Iris pigment epithelial cell (primary cell): ENCODE data around the gene SLC6A8.

Source experiments
- DNase-seq: peaks from one replicate; pipeline ENCODE4 v3.0.0-alpha.2; 2011; ENCODE audit warnings: low read depth

Gene SLC6A8

DNA sequence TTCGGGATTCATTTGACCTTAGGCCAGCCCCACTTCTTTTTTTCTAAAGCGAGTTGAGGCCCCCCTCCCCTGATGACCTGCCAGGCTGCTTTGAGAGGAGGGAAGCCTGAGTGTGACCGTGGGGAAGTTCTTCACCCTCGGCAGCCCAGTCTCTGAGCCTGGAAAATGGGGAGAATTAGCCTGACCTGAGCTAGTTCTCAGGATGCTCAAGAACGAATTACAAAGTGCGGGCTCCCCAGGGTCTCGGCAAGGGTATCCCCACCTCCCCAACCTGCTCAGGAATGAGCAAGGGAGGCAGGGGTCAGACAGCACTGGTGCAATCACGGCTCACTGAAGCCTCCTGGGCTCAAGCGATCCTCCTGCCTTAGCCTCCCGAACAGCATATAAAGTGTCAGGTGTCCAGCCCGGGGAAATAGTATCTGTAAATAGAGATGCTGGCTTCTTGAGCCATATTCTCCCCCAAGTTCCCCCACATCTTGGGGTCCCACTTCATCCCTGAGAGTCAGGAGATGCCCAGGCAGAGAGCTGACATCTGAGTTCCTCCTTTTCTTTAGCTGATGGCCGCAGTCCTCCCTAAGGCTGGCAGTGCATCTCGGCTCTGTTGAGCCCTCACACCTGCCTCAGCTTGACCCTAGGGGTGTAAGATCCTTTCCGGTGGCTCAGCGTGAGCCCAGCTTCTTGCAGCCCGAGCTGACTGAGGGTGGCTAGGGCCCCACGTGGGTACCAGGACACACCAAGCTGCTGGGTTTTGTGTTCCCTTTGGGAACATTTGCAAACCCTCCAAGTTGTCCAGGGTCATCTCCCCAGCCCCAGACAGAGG is 39.2 kb upstream of the SLC6A8 start:
- DNase-seq: no peak

DNA sequence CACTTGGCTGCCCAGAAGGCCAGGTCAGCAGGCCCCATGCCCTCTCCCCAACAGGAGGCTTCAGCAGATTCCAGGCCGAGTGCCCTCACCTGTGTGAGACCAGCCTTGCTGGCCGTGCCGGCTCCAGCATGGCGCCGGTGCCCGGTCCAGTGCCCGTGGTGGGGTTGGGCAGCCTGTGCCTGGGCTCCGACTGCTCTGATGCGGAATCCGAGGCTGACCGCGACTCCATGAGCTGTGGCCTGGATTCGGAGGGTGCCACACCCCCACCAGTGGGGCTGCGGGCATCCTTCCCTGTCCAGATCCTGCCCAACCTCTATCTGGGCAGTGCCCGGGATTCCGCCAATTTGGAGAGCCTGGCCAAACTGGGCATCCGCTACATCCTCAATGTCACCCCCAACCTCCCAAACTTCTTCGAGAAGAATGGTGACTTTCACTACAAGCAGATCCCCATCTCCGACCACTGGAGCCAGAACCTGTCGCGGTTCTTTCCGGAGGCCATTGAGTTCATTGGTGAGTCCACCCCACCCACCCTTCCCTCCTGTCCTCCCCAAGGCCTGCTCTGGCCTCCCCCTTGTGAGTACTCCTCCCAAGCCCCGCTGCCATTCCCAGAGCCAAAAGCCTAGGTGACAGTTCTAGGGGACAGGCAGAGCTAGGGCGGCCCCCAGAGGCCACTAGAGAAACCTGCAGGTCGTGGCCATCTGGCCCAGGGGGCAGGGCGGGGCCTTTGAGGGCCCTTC is 38.4 kb upstream of the SLC6A8 start:
- DNase-seq: no peak

DNA sequence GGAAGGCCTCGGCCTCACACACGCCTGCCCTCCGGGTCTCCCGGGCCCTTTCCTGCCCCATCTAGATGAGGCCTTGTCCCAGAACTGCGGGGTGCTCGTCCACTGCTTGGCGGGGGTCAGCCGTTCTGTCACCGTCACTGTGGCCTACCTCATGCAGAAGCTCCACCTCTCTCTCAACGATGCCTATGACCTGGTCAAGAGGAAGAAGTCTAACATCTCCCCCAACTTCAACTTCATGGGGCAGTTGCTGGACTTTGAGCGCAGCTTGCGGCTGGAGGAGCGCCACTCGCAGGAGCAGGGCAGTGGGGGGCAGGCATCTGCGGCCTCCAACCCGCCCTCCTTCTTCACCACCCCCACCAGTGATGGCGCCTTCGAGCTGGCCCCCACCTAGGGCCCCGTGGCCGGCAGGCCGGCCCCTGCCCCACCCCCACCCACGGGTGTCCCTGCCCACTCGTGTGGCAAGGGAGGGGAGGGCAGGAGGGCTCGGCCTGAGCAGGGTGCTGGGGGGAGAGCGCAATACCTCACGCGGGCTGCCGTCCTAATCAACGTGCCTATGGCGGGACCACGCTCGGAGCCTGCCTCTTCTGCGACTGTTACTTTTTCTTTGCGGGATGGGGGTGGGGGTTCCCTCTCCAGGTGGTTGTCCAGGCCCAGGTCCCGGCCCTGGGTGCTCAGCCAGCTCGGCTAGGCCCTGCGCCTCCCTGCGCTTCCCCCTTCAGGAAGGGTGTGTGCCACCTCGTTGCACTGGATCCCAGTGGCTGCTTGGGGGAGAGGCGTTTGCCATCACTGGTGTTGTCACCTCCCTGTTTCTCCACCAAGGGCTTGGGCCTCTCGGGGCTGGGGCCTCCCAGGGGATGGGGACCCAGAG is 37.6 kb upstream of the SLC6A8 start:
- no peak for DNase-seq

DNA sequence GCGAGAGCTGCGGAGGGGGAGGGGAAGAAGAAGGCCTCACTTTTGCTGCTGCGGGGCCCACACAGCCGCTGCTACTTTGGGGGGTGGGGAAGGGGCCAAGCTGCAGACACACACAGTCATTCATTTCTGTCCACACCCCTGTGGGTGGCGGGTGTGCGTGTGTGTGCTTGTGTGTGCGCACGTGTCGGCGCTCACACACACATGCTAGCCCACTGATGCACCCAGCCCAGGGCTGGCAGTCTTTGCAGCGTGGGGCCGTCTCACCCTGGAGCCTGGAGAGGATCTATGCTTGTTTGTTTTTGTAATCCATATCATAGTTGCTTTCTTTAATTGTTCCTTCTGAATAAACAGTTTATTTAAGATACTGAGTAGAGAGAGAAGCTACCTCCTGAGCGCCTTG is 36.8 kb upstream of the SLC6A8 start:
- no peak for DNase-seq

DNA sequence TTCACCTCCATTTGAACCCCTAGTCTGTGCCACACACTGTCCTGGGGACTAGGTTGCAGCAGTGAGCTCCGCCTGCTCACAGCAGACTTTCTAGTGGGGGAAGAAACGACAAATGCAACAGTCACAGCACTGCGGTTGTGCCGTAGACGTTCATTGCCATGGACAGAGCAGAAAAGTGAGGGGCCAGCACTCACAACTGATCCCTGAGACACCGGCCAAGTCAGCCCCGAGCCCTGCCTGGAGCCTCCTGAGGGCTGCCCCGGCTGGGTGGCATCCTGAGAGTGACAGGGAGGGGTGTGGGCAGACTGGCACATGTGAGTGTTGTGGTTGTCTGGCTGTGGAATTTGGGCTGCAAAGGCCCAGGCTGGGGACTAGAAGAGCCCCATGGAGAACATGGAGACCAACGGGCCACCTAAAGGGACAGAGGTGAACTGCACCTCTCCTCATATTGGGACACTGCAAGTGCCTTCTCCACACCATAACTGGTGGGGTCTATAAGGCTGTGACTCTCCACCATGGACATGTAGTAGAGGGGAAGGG is 36.1 kb upstream of the SLC6A8 start:
- no peak for DNase-seq

DNA sequence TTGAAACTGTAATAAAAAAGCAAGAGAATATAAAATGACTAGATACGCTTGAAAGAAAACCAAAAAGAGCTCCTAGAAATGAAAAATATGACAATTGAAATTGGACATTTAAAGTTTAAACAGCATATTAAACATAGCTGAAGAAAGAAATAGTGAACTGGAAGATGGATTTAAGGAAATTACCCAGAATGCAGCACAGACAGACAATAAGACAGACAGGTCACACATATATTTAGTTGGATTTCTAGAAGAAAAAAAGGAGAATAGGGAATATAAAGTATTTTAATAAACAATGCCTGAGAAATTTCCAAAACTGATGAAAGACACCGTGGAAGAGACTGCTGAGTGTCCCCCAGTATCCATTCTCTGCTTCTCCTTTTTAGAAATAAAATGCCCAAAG is 34.2 kb upstream of the SLC6A8 start:
- no peak for DNase-seq

DNA sequence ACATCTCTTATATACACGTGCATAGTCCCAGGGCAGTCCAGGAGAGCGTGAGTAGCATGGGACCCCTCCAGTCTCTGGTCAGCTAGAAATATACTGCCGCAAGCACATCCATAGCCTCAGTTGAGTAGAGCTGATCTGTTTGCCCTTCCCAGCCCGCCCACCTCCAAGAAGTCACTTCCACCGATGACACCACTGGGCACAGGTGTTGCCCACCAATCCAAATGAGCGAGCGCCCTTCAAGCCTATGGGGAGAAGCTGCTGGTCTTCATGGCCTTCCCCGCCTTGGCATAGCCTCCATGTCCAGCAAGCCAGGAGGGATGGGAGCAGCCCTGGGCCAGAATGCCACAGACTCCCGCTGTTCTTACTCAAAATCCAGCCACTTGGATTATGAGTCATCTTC is 30.6 kb upstream of the SLC6A8 start:
- no peak for DNase-seq

DNA sequence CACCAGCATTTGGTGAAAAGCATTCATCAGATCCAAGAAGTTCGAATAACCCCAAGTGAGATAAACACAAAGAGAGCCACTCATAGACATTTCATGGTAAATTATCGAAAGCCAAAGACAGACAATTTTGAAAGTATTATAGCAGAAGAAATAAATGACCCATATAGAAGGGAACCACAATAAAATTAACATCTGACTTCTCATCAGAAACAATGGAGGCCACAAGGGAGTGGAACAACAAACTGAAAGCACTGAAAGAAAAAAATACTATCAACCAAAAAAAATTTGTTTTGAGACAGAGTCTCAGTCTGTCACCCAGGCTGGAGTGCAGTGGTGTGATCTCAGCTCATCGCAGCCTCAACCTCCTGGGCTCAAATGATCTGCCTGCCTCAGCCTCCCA is 28.5 kb upstream of the SLC6A8 start:
- DNase-seq: no peak

DNA sequence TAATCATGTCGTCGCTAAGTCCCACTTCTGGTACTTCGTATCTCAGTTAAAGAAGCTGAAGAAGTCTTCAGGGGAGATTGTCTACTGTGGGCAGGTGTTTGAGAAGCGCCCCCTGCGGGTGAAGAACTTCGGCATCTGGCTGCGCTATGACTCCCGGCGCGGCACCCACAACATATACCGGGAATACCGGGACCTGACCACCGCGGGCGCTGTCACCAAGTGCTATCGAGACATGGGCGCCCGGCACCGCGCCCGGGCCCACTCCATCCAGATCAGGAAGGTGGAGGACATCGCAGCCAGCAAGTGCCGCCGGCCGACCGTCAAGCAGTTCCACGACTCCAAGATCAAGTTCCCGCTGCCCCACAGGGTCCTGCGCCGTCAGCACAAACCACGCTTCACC is 25.5 kb upstream of the SLC6A8 start:
- DNase-seq: peak; percentile 13

DNA sequence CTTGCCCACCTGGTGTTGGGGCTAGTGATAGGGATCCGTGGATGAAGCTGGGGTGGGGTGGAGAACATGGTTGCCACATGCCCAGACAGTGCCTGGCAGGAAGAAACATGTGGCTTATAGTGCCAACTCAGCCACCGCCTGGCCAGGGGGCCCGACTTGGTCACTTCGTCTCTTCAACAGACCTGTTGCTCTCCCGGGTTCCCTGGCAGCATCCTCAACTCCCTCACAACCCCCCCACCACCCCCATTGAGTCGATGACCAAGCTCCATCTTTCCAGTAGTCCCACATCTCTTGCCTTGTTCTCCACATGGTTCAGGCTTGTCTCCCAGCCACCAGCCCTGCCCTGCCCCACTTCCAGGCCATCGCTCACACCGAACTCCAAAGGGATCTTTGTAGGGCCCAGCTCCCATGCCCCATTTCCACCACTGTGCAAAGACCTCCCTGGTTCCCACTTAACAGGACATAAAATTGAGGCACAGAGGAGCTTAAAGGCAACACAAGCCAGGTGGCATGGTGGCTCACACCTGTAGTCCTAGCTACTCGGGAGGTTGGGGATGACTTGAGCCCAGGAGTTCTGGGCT is 21.9 kb upstream of the SLC6A8 start:
- no peak for DNase-seq

DNA sequence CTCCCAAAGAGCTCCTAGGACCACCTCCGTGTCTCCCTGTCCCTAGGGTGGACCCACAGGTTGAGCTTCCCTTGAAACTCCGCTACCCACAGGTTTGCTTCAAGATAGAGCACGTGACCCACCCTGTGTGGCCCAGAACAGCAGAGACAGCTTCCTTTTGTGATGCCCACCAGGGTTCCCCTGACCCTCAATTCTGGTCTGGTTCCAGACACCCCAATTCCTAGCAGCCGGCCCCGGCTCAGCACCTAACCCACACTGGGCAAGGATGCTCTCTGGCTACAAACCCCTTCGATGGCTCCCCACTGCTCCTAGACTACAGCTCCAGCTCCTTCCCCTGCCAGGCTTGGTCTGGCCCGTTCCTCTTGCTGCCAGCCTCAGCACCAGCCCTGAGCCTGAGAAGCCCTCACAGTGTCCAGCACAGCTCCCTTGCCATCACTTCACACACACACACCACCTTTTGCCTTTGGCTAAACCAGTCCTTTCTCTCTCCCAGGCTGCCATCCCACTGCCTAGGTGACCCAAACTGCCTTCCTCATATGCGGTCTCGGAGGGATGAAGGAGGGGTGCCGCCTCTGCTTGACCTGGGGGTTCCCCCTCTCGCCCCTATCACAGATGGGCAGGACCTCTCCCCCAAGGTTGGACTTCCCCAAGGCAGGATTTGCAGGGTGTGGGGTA is 20.3 kb upstream of the SLC6A8 start:
- no peak for DNase-seq

DNA sequence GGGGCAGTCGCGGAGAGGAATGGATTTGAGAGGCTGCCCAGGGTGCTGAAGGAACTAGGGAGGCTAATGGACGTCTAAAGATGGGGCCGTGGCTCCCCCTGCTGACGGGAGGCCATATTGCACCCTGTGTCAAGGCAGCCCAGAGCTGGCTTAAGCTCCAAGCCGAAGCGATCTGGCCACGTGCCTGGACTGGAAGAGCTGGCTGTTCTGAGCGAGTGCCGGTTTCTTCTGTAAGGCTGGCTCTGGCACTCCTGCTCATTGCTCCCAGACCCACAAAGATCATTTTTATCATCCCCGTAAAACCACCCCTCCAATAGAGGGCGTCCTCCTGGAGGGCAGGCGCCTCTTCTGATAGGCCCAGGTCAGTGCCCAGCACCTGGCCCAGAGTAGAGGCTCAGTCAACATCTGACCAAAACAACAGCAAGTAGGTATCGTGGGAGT is 19.8 kb upstream of the SLC6A8 start:
- peak; percentile 65 for DNase-seq

DNA sequence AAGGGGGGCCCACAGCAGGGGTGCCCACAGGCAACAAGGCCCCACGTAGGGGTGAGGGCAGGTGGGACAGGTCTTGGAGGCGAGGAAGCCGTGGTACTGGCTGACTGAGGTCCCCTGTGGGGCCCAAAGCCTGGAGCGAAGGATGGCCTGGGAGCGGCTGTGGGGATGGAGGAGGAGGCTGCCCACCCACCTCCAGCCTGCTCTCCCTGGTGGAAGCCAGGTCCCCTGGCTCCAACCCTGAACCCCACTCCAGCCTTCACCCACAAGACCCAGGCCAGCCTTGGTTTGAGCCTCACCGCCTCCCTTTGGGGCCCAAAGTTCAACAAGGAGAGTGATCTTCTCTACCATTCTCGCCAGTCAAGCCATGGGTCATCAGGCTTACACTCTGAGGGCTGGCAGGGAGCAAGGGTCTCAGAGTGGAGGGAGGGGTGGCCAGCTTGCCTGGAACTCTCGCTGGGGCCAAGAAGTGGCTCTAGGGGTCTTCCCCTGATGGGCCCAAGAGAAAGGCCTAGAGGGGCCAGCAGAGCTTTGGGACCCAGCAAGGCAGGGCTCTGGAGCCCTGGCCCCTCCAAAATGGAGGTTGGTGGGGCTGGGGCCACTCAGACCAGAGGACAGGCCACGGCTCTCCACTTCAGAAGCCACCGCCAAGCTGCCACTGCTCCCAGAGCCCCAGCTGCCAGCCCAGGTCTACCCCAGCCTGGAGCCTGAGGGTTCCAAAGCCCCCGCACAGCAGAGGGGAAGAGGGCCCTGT is 19.1 kb upstream of the SLC6A8 start:
- DNase-seq: no peak

DNA sequence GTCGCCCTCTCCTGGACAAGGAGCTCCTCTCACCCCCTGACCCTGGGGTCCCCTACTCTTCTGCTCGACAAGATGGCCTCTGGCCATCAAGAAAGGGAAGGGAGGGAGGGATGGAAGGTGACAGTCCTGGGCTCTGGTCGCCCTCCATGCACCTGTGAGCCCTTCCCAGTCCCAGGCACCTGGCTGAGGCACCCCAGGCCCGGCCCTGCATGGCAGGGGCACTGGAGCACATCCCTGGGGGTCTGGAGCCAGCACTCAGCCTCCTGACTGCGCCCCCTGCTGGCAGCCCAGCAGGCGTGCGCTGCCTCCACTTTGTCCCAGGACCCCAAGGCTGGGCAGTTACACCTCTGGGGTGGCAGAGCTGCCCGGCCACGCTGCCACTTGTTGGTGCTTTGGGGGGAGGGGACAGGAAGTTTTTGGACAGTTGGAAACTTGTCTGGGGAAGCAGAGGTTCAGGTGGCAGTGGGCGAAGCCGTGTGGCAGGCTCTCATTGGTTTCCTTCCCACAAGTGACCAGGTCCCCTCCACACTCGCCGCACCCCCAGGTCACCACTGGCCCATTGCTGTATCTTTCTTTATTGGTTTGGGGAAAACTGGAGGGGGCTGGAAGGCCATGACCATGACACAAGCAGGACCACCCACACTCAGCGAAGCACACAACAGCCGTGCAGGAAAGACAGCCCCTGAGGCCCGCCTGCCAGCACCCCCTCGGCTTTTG is 18.4 kb upstream of the SLC6A8 start:
- DNase-seq: no peak

DNA sequence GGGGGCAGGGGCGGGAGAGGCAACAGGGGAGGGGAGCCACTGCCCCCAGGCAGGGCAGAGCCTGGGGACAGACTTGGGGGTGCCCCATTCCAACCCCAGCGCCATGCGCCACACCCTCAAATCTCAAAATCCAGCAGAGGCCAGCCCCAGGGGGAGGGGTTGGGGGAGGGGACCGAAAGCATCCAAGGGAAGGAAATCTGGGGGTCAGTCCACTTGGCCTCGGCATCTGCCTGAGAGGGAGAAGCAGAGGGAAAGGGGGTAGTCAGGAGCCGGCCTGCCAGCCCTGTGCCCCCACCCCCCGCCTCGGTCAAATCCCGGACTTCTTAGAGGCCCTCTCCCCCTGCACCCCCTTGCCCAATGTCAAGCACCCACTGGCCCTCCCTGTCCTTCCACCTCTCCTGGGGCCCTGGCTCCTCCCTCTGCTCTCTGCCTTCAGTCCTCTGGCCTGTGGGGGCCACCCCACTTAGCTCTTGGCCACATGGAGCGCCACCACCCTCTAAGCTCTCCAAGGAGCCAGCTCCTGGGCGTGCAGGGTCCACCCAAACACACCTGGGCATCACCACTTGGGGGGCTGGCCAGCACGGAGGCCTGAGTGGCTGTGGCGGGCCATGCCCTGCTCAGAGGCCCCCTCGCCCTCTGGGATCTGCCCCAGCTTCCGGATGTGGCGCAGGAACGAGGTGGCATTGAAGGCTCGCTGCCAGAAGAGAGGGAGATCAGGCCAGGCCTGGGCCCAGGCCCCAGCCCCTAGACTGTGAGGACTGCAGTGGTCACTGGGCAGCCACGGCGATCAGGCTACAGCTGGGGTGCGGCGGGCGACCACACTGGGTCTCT is 17.6 kb upstream of the SLC6A8 start:
- DNase-seq: no peak

DNA sequence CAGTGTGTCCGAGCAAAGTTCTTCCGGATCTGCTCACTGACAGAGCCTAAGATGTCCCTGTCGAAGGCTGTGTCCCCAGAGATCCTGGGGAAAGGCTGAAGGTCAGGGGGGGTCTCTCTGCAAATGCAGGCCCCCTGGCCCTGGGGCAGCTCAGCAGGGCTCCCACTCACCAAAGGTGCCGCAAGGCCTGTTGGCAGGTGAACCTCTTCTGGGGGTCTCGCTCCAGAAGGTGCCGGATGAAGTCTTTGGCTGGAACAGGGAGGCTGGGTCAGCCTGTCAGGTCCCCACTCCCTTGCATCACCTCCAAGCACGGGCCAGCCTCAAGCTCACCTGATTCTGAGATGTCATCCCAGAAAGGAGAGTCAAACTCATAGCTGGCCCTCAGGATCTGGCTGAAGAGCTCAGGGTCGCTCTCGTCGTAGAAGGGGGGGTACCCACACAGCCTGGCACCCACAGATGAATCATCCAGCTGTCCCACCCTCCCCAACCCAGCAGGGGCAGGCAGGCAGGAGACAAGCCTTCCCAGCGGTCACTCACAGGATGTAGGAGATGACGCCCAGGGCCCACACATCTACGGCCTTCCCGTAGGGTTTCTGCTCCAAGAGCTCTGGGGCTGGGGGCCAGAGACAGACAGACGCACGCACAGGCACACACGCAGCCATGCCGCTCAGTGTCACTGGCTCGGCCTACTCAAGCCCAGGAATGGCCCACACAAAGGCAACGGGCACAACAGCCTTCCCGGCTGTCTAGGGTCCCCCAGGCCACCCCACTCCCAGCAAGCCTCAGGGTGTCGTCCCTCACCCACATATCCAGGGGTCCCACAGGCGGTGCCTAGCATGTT is 16.8 kb upstream of the SLC6A8 start:
- no peak for DNase-seq

DNA sequence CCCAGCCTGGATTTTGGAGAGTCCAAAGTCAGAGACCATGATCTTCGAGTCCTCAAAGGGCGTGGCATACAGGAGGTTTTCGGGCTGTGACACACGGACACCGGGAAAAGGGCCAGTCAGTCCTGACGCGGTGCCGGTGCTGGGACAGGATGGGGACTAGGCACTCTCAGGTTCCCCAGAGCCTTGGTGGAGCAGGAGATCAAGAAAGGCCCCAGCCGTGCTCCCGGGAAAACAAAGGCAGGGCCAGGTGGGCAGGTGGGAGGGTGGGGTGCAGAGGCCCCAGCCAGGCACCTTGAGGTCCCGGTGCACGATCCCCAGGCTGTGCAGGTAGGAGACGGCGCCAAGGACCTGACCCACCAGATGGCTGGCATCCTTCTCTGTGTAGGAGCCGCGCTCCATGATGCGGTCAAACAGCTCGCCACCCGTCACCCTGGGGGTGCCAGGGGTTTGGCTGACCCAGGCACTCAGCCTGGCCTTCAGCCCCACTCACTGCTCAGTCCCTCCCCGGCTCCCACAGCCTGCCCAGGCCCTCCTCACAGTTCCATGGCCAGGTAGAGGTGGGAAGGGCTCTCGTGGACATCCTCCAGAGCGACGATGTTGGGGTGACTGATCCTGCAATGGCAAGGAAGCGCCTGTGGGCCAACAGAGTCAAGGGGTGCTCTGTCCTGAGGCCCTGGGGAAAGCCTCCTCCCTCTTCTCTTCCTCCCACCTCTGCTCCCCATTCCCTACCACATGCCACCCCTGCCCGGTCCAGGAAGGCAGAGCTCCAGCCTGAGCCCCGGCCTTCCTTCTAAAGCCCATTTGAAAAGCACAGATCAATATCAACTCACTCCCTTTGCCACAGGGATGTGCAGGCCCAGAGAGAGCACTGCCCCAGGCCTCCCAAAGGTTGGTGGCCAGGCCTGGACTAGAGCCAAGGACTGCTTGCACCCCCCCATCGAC is 15.9 kb upstream of the SLC6A8 start:
- DNase-seq: no peak
